Stimulated activated CD8-positive, alpha-beta memory T cell treated with anti-CD3 and anti-CD28 coated beads, Interleukin-12 subunit alpha, Interleukin-12 subunit beta, amount 100 ng/mL, for 4 hours (primary cell): ENCODE data around the gene MRPS17.
"Not testable (repeated sequence)": the region's sequence is repeated elsewhere in the genome, so short reads cannot be mapped to it uniquely, and the experiment has no call there.

Source experiments
- DNase-seq: peaks from one replicate; pipeline ENCODE4 v3.0.0-alpha.2; 2020; ENCODE audit warnings: low read depth

MRPS17 gene

GRCh38 chr7:55951637-55952351 is at the start of gene MRPS17:
Gene MRPS17, plus strand, starts transcription at chr7:55951877. Its CDS starts 1,319 bp downstream, at chr7:55953196.
- DNase-seq: peak; percentile 89

- DNase-seq: no peak
These were observed 47.5 kb upstream of the MRPS17 start for GRCh38 chr7:55903985-55904759.

GRCh38 chr7:55912748-55913158 is 38.9 kb upstream of the MRPS17 start:
- no peak for DNase-seq

- DNase-seq: no peak
These were observed 33.9 kb upstream of the MRPS17 start for GRCh38 chr7:55917771-55918170.

GRCh38 chr7:55928006-55928767 is 23.5 kb upstream of the MRPS17 start:
- DNase-seq: no peak

GRCh38 chr7:55931421-55932151 is 20.1 kb upstream of the MRPS17 start:
- DNase-seq: no peak

- DNase-seq: no peak
These were observed 12.1 kb upstream of the MRPS17 start for GRCh38 chr7:55939514-55940123.

- no peak for DNase-seq
These were observed 5.1 kb upstream of the MRPS17 start for GRCh38 chr7:55946545-55946944.

GRCh38 chr7:55952352-55952671 is 635 bp downstream of the MRPS17 start:
- not testable (repeated sequence) for DNase-seq

- DNase-seq: no peak
These were observed 2.2 kb downstream of the MRPS17 start for GRCh38 chr7:55953707-55954475.

GRCh38 chr7:55957190-55957589 is 5.5 kb downstream of the MRPS17 start:
- no peak for DNase-seq

GRCh38 chr7:55962014-55962413 is 10.3 kb downstream of the MRPS17 start:
- DNase-seq: no peak

- no peak for DNase-seq
These were observed 12.0 kb downstream of the MRPS17 start for GRCh38 chr7:55963584-55964168.

- peak; percentile 48 for DNase-seq
These were observed 12.8 kb downstream of the MRPS17 start, which contains the start of gene NIPSNAP2 for GRCh38 chr7:55964261-55965099. Gene NIPSNAP2, plus strand, starts transcription at chr7:55964585. Its CDS starts 25 bp downstream, at chr7:55964610.

GRCh38 chr7:55965100-55965470 is 13.4 kb downstream of the MRPS17 start:
- no peak for DNase-seq

- no peak for DNase-seq
These were observed 14.2 kb downstream of the MRPS17 start for GRCh38 chr7:55965805-55966421.

GRCh38 chr7:55966851-55967250 is 15.2 kb downstream of the MRPS17 start:
- DNase-seq: no peak

GRCh38 chr7:55969391-55969790 is 17.7 kb downstream of the MRPS17 start:
- DNase-seq: no peak

GRCh38 chr7:55970561-55970960 is 18.9 kb downstream of the MRPS17 start:
- no peak for DNase-seq
